ENCODE measurements around the gene UNC13A. TPM values are rescaled to one million over a fixed set of nuclear protein-coding genes. Genes with fewer than 3 reads are reported as not detected.

UNC13A gene
- total and polyA plus RNA-seq, 8 donors: under 0.01 to 2.2 (median 0.15) TPM; not detected in 1

DNA sequence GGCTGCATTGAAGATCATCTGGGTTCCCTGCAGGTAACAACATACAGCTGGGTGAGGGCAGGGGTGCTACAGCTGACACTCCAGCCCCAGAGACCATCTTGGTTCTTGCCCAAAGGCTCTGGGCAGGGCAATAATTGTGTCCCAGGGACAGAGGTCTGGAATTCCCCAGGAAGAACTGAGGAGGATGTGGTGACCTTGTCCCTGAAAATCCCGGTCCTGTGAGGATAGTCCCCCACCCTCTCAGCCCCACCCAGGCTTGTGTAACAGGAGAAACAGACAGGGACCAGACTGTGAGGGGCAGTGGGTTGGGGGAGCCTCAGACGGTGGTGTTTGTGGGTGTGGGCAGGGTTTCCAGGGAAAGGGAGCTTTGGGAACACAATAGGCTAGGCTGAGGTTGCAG lies 69.2 kb downstream of the UNC13A start:
- TF ChIP-seq EP300 (IDR thresholded peaks at IDR 0.05) (no peak), POLR2A (IDR thresholded peaks at IDR 0.05) (no peak), POLR2AphosphoS5 (IDR thresholded peaks at IDR 0.05) (no peak)
- TF ChIP-seq, protein P1, sequence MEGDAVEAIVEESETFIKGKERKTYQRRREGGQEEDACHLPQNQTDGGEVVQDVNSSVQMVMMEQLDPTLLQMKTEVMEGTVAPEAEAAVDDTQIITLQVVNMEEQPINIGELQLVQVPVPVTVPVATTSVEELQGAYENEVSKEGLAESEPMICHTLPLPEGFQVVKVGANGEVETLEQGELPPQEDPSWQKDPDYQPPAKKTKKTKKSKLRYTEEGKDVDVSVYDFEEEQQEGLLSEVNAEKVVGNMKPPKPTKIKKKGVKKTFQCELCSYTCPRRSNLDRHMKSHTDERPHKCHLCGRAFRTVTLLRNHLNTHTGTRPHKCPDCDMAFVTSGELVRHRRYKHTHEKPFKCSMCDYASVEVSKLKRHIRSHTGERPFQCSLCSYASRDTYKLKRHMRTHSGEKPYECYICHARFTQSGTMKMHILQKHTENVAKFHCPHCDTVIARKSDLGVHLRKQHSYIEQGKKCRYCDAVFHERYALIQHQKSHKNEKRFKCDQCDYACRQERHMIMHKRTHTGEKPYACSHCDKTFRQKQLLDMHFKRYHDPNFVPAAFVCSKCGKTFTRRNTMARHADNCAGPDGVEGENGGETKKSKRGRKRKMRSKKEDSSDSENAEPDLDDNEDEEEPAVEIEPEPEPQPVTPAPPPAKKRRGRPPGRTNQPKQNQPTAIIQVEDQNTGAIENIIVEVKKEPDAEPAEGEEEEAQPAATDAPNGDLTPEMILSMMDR (IDR thresholded peaks at IDR 0.05): no peak
- Histone ChIP-seq H3K27me3 (peaks cover 12 to 67% (median 35%) of the 10 kb centered on the region in 3 donors), H3K27ac (no peak overlapping the region), H3K9me3 (peaks cover 0 to 12% (median 10%) of the 10 kb centered on the region in 4 donors), H3K4me3 (no peak overlapping the region), H3K36me3 (no peaks in the 10 kb centered on the region), H3K4me1 (peaks cover 0 to 12% (median 6%) of the 10 kb centered on the region in 4 donors)
- intact Hi-C loops (cut with DNase I; ENCODE audit: low total_unique reads): no loop called here
- DNase-seq: no peak
- WGBS, 5 donors: 2 to 29% (median 13%) methylated on average over 2 of the region's 2 CpGs

DNA sequence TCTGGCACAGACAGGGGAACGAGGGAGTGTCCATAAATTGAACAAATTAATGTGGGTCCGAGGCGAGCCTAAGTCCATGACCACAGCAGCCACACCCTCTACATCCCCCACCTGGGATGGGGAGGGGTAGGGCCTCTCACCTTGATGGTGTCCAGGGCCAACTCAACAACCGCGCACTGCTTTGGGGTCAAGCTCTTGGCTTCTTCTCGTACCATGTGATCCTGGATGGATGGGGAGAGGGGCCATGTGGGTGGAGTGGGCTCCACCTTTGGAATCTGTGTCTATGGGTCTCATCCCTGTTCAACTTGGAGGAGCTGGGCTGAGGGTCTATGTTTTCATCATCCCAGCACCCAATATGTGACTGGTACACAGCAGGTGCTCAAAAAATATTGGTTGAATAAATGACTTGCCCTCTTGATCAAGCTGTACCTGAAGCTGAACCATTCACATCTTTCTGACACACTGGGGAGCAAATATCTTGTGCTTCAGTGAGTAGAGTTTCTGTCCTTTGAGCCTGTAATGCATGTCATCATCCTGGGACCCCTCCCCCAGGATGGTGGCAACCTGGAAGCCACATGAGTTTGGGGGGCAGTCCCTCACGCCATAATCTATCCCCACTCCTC lies 69.8 kb downstream of the UNC13A start:
- peaks cover 0 to 12% (median 6%) of the 10 kb centered on the region in 4 donors for H3K4me1 ChIP-seq
- no peak overlapping the region for H3K4me3 ChIP-seq
- TF ChIP-seq, protein P1 (IDR thresholded peaks at IDR 0.05): no peak
- no peak for TF ChIP-seq POLR2A (IDR thresholded peaks at IDR 0.05)
- TF ChIP-seq EP300 (IDR thresholded peaks at IDR 0.05): no peak
- no peak for TF ChIP-seq POLR2AphosphoS5 (IDR thresholded peaks at IDR 0.05)
- peaks cover 0 to 12% (median 10%) of the 10 kb centered on the region in 4 donors for H3K9me3 ChIP-seq
- no peak overlapping the region for H3K27ac ChIP-seq
- 78 to 89% (median 86%) methylated on average over 7 of the region's 7 CpGs for WGBS, 5 donors
- DNase-seq: no peak
- no peaks in the 10 kb centered on the region for H3K36me3 ChIP-seq
- intact Hi-C loops (cut with DNase I; ENCODE audit: low total_unique reads): no loop called here
- H3K27me3 ChIP-seq: peaks cover 12 to 67% (median 35%) of the 10 kb centered on the region in 3 donors

DNA sequence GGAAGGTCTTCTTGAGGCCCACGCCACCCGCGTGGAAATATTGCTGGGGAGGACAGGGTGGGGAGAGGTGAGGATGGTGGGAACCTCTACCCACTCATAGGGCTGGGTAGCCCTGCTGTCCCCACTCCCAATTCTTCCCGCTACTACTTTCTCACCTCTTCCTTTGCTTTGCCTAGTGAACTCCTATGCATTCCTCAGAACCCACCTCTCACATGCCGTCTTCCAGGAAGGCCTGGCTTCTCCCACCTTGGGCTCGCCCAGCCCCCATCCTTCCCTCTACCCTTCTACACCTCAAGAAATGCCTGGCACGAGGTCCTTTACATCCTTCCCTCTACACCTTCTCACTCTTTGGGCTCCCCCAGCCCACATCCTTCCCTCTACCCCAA lies 70.4 kb downstream of the UNC13A start:
- no peak for DNase-seq
- no peaks in the 10 kb centered on the region for H3K36me3 ChIP-seq
- H3K27ac ChIP-seq: no peak overlapping the region
- no peak overlapping the region for H3K4me3 ChIP-seq
- peaks cover 0 to 12% (median 10%) of the 10 kb centered on the region in 4 donors for H3K9me3 ChIP-seq
- TF ChIP-seq EP300 (IDR thresholded peaks at IDR 0.05) (no peak), POLR2AphosphoS5 (IDR thresholded peaks at IDR 0.05) (no peak), POLR2A (IDR thresholded peaks at IDR 0.05) (no peak)
- TF ChIP-seq, protein P1 (IDR thresholded peaks at IDR 0.05): no peak
- H3K27me3 ChIP-seq: peaks cover 12 to 68% (median 35%) of the 10 kb centered on the region in 3 donors
- peaks cover 0 to 12% (median 6%) of the 10 kb centered on the region in 4 donors for H3K4me1 ChIP-seq
- 83 to 87% (median 86%) methylated on average over 7 of the region's 7 CpGs for WGBS, 5 donors
- intact Hi-C loops (cut with DNase I; ENCODE audit: low total_unique reads): no loop called here

DNA sequence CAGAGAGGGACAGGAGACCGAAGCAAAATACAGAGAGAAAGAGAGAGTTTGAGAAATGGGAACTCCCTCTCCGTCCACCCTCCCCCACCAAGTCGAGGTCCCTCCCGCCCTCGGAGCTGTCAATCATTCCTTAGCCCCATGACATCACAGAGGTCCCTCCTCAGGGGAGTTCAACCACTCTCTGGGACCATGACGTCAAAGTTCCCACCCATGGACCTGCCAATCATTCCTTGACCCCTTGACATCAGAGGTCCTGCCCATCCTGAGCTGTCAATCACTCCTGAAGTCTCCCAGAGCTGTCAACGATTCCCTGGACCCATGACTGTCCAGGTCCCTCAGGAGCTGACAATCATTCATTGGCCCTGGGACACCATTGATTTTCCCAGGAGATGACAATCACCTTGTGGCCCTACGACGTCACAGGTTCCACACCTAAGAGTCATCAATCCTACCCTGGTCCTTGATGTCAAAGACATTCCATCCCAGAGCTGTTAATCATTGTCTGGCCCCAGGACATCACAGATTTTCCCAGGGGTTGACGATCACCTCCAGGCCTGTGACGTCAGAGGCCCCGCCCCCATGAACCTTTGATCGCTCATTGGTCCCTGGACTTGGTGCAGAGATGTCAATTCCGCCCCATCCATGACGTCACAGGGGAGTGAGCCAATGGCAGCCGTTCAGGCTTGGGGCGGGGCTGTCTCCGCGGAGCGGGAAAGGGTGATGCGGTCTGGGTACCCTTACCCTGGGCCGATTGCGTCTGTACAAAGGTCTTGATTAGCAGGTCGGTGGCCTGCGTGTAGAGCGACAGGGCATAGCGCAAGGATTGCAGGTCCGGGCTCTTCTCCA lies 71.0 kb downstream of the UNC13A start:
- no peak overlapping the region for H3K4me3 ChIP-seq
- WGBS, 5 donors: 60 to 68% (median 62%) methylated on average over 28 of the region's 28 CpGs

More for the DNA sequence above, 71.0 kb downstream of the UNC13A start:
- H3K27me3 ChIP-seq: peaks cover 12 to 74% (median 35%) of the 10 kb centered on the region in 3 donors
- DNase-seq: no peak
- H3K9me3 ChIP-seq: peaks cover 0 to 10% (median 8%) of the 10 kb centered on the region in 4 donors
- intact Hi-C loops (cut with DNase I; ENCODE audit: low total_unique reads): no loop called here
- H3K36me3 ChIP-seq: no peaks in the 10 kb centered on the region
- no peak overlapping the region for H3K27ac ChIP-seq
- TF ChIP-seq POLR2AphosphoS5 (IDR thresholded peaks at IDR 0.05): no peak
- TF ChIP-seq, protein P1 (IDR thresholded peaks at IDR 0.05): no peak
- no peak for TF ChIP-seq EP300 (IDR thresholded peaks at IDR 0.05)
- no peak for TF ChIP-seq POLR2A (IDR thresholded peaks at IDR 0.05)
- H3K4me1 ChIP-seq: peaks cover 0 to 12% (median 6%) of the 10 kb centered on the region in 4 donors

All from stomach (tissue), 9 donors.